H1 (cell line): ENCODE results near the gene ATP6V1F. TPM values are rescaled to one million over a fixed set of nuclear protein-coding genes. Genes with fewer than 3 reads are reported as not detected.

Source experiments
- JUND ChIP-seq: IDR thresholded peaks from 2 replicates; pipeline ENCODE4 v1.6.1; 2011; ENCODE audit warnings: mild to moderate bottlenecking, improper control_type of control experiment, low read length
- POLR2AphosphoS5 ChIP-seq: IDR thresholded peaks from 2 replicates; pipeline ENCODE4 v1.6.1; 2011; ENCODE audit warnings: low read depth, low read length
- RBBP5 ChIP-seq: IDR thresholded peaks from 2 replicates; pipeline ENCODE4 v1.7.1; 2012; ENCODE audit warnings: low read depth, mild to moderate bottlenecking, inconsistent platforms, low read length, moderate library complexity, borderline replicate concordance
- polyA plus RNA-seq, 7 experiments: library from polyadenylated mRNA; depleted of rRNA in 3 of 7; stranded (reverse) in 5 of 7; unstranded in 2 of 7; fragments of >200 nt in 5 of 7; fragments of 200-250 nt in 2 of 7; gene quantifications; 1 replicate in 5 of 7; 2 replicates in 1 of 7; 4 replicates in 1 of 7; pipeline versions ENCODE4 v1.2.1 to v1.2.3, GENCODE V29; 2011 to 2013; ENCODE audit warnings: missing spikeins in 2 of 7, mixed read lengths in 2 of 7
- total RNA-seq: library from RNA; stranded (reverse); fragmentation: NEBNext Ultra II Directional; extraction: Animal tissue kit (Norgen Biotek cat#: 25700); gene quantifications from 2 replicates; pipeline ENCODE4 v1.2.1, GENCODE V29; 2021

Gene ATP6V1F
- total and polyA plus RNA-seq, 2 of the 8 experiments (the other 6 are each of a cell fraction or from before 2014, with no cell fraction given), result 104 to 318 TPM

GRCh38 chr7:128833148-128833945 lies 29.3 kb upstream of the ATP6V1F start (continued):
- TF ChIP-seq JUND, result no peak
- TF ChIP-seq POLR2AphosphoS5, result no peak
- TF ChIP-seq RBBP5, result no peak
